Left renal cortex interstitium (tissue), 4 donors: ENCODE measurements around the gene TSHR. TPM values are rescaled to one million over a fixed set of nuclear protein-coding genes. Genes with fewer than 3 reads are reported as not detected.
"Not testable (repeated sequence)": the region's sequence is repeated elsewhere in the genome, so short reads cannot be mapped to it uniquely, and the experiment has no call there.

Experiments
- DNase-seq, 4 donors: peaks; one replicate each; pipeline ENCODE4 v3.0.0-alpha.2; 2013; ENCODE audit warnings: low read depth in 4 of 4, low spot score in 2 of 4, missing footprints in 1 of 4
- polyA plus RNA-seq, 4 donors: library from polyadenylated mRNA; unstranded; fragments of 120-200 nt; gene quantifications; one replicate each; pipeline ENCODE4 v1.2.1, GENCODE V29; 2013; ENCODE audit not compliant: insufficient read length in 4 of 4

Gene TSHR
- polyA plus RNA-seq, 4 donors: 0.17 to 0.79 (median 0.28) TPM

DNA sequence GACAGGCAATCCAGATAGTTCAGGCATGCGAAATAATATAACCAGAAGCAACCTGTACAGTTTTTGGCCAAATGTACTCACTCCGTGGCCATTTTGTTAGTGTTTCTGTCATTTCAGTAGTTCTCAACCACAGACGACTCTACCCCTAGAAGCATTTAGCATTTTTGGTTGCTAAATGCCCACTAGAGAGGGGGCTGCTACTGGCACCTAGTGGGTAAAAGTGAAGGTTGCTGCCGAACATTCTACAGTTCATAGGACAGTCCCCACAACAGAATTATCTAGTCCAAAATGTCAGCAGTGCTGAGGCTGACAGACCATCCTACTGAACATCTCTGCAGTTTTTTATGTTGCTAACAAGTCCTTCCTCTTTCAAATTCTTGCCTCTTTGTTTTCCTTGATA is 107.4 kb downstream of the TSHR start:
- no peak for DNase-seq

GRCh38 chr14:81066672-81067071 is 111.3 kb downstream of the TSHR start:
- DNase-seq: no peak

- no peak for DNase-seq
Observed at GRCh38 chr14:81067156-81067555, 111.7 kb downstream of the TSHR start.

GRCh38 chr14:81068176-81068782 is 112.9 kb downstream of the TSHR start:
- DNase-seq: no peak

GRCh38 chr14:81070511-81070910 is 115.1 kb downstream of the TSHR start:
- DNase-seq: no peak

- DNase-seq: no peak
Observed at GRCh38 chr14:81085596-81085995, 130.2 kb downstream of the TSHR start.

DNA sequence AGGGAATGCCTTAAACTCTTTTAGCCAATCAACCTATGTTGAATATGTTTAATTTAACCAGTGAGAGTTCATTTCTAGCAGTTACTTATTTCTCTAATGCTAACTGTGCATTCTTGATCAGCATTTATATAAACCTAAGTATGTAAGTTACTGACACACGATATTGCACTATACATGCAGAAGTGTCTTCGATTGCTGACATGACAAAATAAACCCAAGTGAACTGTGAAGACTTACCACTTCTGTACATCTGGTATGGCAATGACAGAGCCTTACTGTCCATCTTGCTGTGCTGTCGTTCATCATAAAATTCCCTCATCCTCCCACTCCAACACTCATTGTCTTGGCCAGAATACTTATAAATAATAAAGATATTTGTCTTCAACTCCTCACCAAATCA is 131.8 kb downstream of the TSHR start:
- no peak for DNase-seq

GRCh38 chr14:81091139-81091538 is 135.7 kb downstream of the TSHR start:
- DNase-seq: no peak

GRCh38 chr14:81091660-81092059 is 136.2 kb downstream of the TSHR start:
- no peak for DNase-seq

DNA sequence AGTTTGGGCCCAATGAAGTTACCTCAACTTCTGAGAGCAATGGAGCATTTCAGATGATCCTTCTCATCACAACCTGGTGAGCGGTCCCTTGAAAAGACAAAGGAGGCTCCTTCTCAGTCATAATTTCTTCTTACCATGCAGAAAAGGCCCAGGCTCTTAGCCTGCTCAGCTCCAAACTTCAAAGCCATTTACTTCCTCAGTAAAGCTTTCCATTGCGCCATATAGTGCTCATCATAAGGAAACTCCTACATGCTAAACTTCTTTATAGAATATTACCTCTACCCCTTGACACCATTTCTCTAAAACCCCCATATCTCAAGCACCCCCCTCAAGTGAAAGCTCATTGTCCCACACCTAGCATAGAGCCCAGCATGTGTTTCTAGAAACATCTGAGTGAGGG is 138.2 kb downstream of the TSHR start:
- no peak for DNase-seq

- DNase-seq: no peak
Observed at GRCh38 chr14:81095539-81095938, 140.1 kb downstream of the TSHR start.

DNA sequence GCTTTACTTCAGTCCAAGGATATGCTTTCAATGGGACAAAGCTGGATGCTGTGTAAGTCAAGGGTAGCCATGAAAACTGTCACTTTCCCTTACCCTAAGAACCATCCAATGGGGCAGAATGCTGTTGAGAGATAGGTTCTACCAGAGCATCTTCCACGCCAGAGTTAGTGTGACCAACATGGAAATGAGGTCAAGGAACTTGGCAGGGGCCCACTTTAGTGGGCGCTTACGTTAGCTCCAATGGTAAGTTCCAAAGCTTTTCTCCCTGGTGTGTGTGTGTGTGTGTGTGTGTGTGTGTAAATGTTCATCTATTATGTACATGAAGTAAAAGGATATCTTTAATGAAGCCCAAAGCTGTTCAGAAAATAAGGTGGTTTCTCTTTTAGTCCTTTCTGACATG is 141.2 kb downstream of the TSHR start:
- DNase-seq: no peak

GRCh38 chr14:81102217-81102616 is 146.8 kb downstream of the TSHR start:
- DNase-seq: no peak

GRCh38 chr14:81103443-81103842 is 148.0 kb downstream of the TSHR start:
- no peak for DNase-seq

GRCh38 chr14:81105378-81105777 is 150.0 kb downstream of the TSHR start:
- no peak for DNase-seq

DNA sequence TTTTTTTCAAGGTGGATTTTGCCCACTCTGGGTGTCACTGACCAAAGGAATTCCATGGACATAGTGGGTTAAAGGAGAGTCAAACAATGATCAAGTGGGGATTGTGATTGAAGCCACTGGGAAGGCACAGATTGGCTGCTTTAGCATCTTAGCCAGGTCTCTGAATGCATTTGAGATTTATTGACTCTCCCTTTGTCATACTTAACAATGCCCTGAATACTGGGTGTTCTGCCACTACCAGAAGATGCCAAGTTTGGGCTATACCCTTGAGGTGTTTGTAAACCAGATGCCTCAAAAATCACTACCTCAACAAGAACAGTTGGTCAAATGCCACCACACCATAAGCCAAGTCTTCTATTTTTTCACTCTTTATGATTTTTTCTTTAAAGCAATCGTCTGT is 150.5 kb downstream of the TSHR start:
- DNase-seq: no peak

- DNase-seq: no peak
Observed at GRCh38 chr14:81110186-81110585, 154.8 kb downstream of the TSHR start.

GRCh38 chr14:81113176-81113575 is 157.8 kb downstream of the TSHR start:
- no peak for DNase-seq

- DNase-seq: not testable (repeated sequence)
Observed at GRCh38 chr14:81113945-81114820, 158.8 kb downstream of the TSHR start.

GRCh38 chr14:81120501-81120900 is 165.1 kb downstream of the TSHR start:
- no peak for DNase-seq

DNA sequence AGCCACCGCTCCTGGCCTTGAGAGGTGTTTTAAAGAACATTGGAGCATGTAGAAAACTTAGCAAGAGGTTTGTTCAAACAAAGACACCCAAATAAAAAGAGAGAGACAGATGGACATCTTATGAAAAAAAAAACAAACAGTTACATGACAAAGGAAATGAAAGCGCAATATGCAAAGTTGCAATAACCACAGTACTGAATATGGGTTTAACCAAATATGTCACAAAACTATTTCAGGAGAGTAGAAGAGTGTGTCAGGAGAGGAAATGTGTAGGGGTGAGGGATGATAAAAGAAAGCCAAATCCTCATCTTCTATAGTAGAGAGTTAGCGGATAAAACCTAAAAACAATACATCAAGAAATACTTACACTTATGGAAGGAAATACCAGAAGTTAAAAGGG is 166.9 kb downstream of the TSHR start:
- no peak for DNase-seq

DNA sequence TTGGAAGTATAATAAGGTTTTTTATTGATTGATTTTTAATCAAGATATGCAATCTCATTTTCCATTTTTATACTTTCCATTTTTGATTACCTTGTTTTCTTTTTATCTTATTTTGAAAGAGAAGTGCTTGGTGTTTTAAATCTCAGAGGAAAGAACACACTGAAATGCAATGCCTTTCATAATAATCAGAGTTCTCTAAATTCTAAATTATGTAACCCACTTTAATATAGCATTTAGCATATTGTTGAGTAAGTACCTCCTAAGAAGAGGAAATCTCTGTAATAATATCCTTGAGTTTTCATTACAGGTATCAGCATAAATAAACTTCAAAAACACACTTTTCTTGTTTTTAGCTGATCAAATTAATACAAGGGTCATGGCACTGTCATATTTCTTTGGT is 168.4 kb downstream of the TSHR start:
- DNase-seq: no peak
